Measurements from ENCODE around the gene MUC12.
"Not testable (repeated sequence)": the region's sequence is repeated elsewhere in the genome, so short reads cannot be mapped to it uniquely, and the experiment has no call there.

Gene MUC12

GRCh38 chr7:100983451-100984187 lies 14.3 kb downstream of the MUC12 start:
- Histone ChIP-seq H3K4me1 (no peaks in the 10 kb centered on the region), H3K4me3 (ENCODE audit: low read depth, low read length) (no peak overlapping the region), H3K9me3 (no peaks in the 10 kb centered on the region), H3K27me3 (peaks cover 4% of the 10 kb centered on the region; the same call in 1 of the 2 replicates), H3K36me3 (no peaks in the 10 kb centered on the region)
- TF ChIP-seq CTCF (IDR thresholded peaks at IDR 0.05; ENCODE audit: low read depth, low read length), result no peak
- DNase-seq, result no peak

- H3K4me3 ChIP-seq (ENCODE audit: low read depth, low read length); H3K27me3 ChIP-seq; H3K4me1 ChIP-seq; H3K36me3 ChIP-seq; H3K9me3 ChIP-seq; DNase-seq: not testable (repeated sequence)
Observed at GRCh38 chr7:100984241-100984918, 15.0 kb downstream of the MUC12 start.

- not testable (repeated sequence) for H3K27me3 ChIP-seq
Observed at GRCh38 chr7:100985033-100985797, 15.8 kb downstream of the MUC12 start.

GRCh38 chr7:100991631-100992030 lies 22.3 kb downstream of the MUC12 start:
- H3K9me3 ChIP-seq, result peaks cover 2% of the 10 kb centered on the region; the same call in 1 of the 2 replicates
- H3K27me3 ChIP-seq, result no peaks in the 10 kb centered on the region
- H3K4me3 ChIP-seq (ENCODE audit: low read depth, low read length), result no peak overlapping the region
- no peak for TF ChIP-seq CTCF (IDR thresholded peaks at IDR 0.05; ENCODE audit: low read depth, low read length)
- no peaks in the 10 kb centered on the region for H3K4me1 ChIP-seq
- no peaks in the 10 kb centered on the region for H3K36me3 ChIP-seq
- DNase-seq, result no peak

More at GRCh38 chr7:100985033-100985797, 15.8 kb downstream of the MUC12 start:
- not testable (repeated sequence) for DNase-seq; H3K4me3 ChIP-seq (ENCODE audit: low read depth, low read length); H3K4me1 ChIP-seq; H3K36me3 ChIP-seq; H3K9me3 ChIP-seq

DNA sequence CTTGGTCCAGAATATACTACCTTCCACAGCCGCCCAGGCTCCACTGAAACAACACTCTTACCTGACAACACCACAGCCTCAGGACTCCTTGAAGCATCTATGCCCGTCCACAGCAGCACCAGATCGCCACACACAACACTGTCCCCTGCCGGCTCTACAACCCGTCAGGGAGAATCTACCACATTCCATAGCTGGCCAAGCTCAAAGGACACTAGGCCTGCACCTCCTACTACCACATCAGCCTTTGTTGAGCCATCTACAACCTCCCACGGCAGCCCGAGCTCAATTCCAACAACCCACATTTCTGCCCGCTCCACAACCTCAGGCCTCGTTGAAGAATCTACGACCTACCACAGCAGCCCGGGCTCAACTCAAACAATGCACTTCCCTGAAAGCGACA lies 22.9 kb downstream of the MUC12 start:
- H3K9me3 ChIP-seq; H3K27me3 ChIP-seq; DNase-seq; H3K36me3 ChIP-seq; H3K4me1 ChIP-seq; H3K4me3 ChIP-seq (ENCODE audit: low read depth, low read length): not testable (repeated sequence)

- H3K36me3 ChIP-seq; DNase-seq; H3K4me1 ChIP-seq; H3K4me3 ChIP-seq (ENCODE audit: low read depth, low read length); H3K9me3 ChIP-seq; H3K27me3 ChIP-seq: not testable (repeated sequence)
Observed at GRCh38 chr7:100994671-100995070, 25.3 kb downstream of the MUC12 start.

DNA sequence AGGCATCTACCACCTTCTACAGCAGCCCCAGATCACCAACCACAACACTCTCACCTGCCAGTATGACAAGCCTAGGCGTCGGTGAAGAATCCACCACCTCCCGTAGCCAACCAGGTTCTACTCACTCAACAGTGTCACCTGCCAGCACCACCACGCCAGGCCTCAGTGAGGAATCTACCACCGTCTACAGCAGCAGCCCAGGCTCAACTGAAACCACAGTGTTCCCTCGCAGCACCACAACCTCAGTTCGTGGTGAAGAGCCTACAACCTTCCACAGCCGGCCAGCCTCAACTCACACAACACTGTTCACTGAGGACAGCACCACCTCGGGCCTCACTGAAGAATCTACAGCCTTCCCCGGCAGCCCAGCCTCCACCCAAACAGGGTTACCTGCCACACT lies 29.2 kb downstream of the MUC12 start:
- DNase-seq; H3K27me3 ChIP-seq; H3K4me1 ChIP-seq; H3K36me3 ChIP-seq; H3K9me3 ChIP-seq; H3K4me3 ChIP-seq (ENCODE audit: low read depth, low read length): not testable (repeated sequence)

DNA sequence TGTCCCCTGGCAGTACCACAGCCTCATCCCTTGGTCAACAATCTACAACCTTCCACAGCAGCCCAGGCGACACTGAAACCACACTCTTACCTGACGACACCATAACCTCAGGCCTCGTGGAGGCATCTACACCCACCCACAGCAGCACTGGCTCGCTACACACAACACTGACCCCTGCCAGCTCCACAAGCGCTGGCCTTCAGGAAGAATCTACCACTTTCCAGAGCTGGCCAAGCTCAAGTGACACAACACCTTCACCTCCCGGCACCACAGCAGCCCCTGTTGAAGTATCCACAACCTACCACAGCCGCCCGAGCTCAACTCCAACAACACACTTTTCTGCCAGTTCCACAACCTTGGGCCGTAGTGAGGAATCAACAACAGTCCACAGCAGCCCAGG lies 30.0 kb downstream of the MUC12 start:
- H3K27me3 ChIP-seq; H3K4me3 ChIP-seq (ENCODE audit: low read depth, low read length); DNase-seq; H3K4me1 ChIP-seq; H3K36me3 ChIP-seq; H3K9me3 ChIP-seq: not testable (repeated sequence)

DNA sequence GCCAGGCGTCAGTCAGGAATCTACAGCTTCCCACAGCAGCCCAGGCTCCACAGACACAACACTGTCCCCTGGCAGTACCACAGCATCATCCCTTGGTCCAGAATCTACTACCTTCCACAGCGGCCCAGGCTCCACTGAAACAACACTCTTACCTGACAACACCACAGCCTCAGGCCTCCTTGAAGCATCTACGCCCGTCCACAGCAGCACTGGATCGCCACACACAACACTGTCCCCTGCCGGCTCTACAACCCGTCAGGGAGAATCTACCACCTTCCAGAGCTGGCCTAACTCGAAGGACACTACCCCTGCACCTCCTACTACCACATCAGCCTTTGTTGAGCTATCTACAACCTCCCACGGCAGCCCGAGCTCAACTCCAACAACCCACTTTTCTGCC lies 30.7 kb downstream of the MUC12 start:
- not testable (repeated sequence) for H3K4me1 ChIP-seq; H3K4me3 ChIP-seq (ENCODE audit: low read depth, low read length); H3K9me3 ChIP-seq; DNase-seq; H3K36me3 ChIP-seq; H3K27me3 ChIP-seq

GRCh38 chr7:101002333-101002732 lies 33.0 kb downstream of the MUC12 start:
- H3K9me3 ChIP-seq; H3K4me1 ChIP-seq; H3K36me3 ChIP-seq; H3K4me3 ChIP-seq (ENCODE audit: low read depth, low read length); H3K27me3 ChIP-seq; DNase-seq: not testable (repeated sequence)

DNA sequence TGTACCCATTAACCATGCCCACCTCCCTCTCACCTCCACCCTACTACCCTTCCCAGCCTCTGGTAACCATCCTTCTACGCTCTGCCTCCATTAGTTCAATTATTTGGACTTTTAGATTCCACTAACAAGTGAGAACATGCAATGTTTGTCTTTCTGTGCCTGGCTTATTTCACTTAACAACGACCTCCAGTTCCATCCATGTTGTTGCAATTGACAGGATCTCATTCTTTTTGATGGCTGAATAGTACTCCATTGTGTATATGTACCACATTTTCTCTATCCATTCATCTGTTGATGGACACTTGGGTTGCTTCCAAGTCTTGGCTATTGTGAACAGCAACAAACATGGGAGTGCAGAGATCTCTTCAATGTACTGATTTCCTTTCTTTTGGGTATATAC lies 38.0 kb downstream of the MUC12 start:
- not testable (repeated sequence) for H3K9me3 ChIP-seq; H3K4me3 ChIP-seq (ENCODE audit: low read depth, low read length); DNase-seq; H3K36me3 ChIP-seq; H3K27me3 ChIP-seq; H3K4me1 ChIP-seq

Data from BE2C (cell line).